KBM-7 (cell line): Measurements from ENCODE around the gene GNG3.
"Not testable (repeated sequence)": the region's sequence is repeated elsewhere in the genome, so short reads cannot be mapped to it uniquely, and the experiment has no call there.

Source experiments
- DNase-seq: peaks from one replicate; pipeline ENCODE4 v3.0.0-alpha.2; 2015
- in situ Hi-C: fragments of 300-500 bp; cut with MboI; formaldehyde crosslinking; loops from 2 replicates; pipeline ENCODE4 v1.14.3; 2020; ENCODE audit warnings: low sequenced_read_pairs, low pct_unique_long_range_greater_than_20kb, mixed read lengths

GNG3 gene

GRCh38 chr11:62749931-62750330, 42.5 kb downstream of the GNG3 start:
- DNase-seq, in situ Hi-C loops: not testable (repeated sequence)

- in situ Hi-C loops, result no loop called here
Observed at GRCh38 chr11:62752177-62752785, 44.8 kb downstream of the GNG3 start.

GRCh38 chr11:62752994-62753735, 45.7 kb downstream of the GNG3 start:
- no peak for DNase-seq
- in situ Hi-C loops, result no loop called here

More at GRCh38 chr11:62752177-62752785, 44.8 kb downstream of the GNG3 start:
- DNase-seq, result no peak

- in situ Hi-C loops, result no loop called here
- DNase-seq, result peak; percentile 100
Observed at GRCh38 chr11:62753736-62754603, 46.5 kb downstream of the GNG3 start, which contains the start of gene ZBTB3. TSS of gene ZBTB3 (minus strand) at chr11:62754160. CDS start at chr11:62753664, 496 bp downstream.

GRCh38 chr11:62755086-62755615, 47.7 kb downstream of the GNG3 start:
- DNase-seq, result no peak
- in situ Hi-C loops, result no loop called here

- in situ Hi-C loops, result no loop called here
- no peak for DNase-seq
Observed at GRCh38 chr11:62757846-62758788, 50.6 kb downstream of the GNG3 start.
